WI38 (cell line): ENCODE results near the gene KIF25.

Experiments used
- H3K4me3 ChIP-seq: 2 replicates; pipeline ENCODE4 v1.5.1; 2011; ENCODE audit warnings: low read depth, mild to moderate bottlenecking, control low read depth, low read length
- CTCF ChIP-seq: IDR thresholded peaks from 2 replicates; pipeline ENCODE4 v1.5.1; 2012; ENCODE audit warnings: low read depth, mild to moderate bottlenecking, control low read depth, low read length

Gene KIF25

GRCh38 chr6:168038576-168039140, 41.2 kb downstream of the KIF25 start:
- H3K4me3 ChIP-seq: no peak overlapping the region
- TF ChIP-seq CTCF: no peak

GRCh38 chr6:168039301-168039700, 41.8 kb downstream of the KIF25 start:
- H3K4me3 ChIP-seq: no peak overlapping the region

GRCh38 chr6:168039849-168040248, 42.4 kb downstream of the KIF25 start:
- no peak for TF ChIP-seq CTCF
- H3K4me3 ChIP-seq: no peak overlapping the region

More at GRCh38 chr6:168039301-168039700, 41.8 kb downstream of the KIF25 start:
- no peak for TF ChIP-seq CTCF

- no peak for TF ChIP-seq CTCF
- H3K4me3 ChIP-seq: no peak overlapping the region
These were observed 43.5 kb downstream of the KIF25 start for GRCh38 chr6:168040856-168041496.

GRCh38 chr6:168041928-168042327, 44.5 kb downstream of the KIF25 start:
- H3K4me3 ChIP-seq: no peak overlapping the region
- no peak for TF ChIP-seq CTCF

GRCh38 chr6:168042426-168043192, 45.1 kb downstream of the KIF25 start:
- TF ChIP-seq CTCF: no peak
- no peak overlapping the region for H3K4me3 ChIP-seq
